Measurements from ENCODE around the gene RAC2. TPM values are rescaled to one million over a fixed set of nuclear protein-coding genes. Genes with fewer than 3 reads are reported as not detected.
"Not testable (repeated sequence)": the region's sequence is repeated elsewhere in the genome, so short reads cannot be mapped to it uniquely, and the experiment has no call there.

Gene RAC2
- total RNA-seq, 2 donors from 2014 or later, result 27.4 to 27.6 TPM

GRCh38 chr22:37202001-37202555, 42.0 kb downstream of the RAC2 start:
- Histone ChIP-seq H3K27me3 (no peaks in the 10 kb centered on the region), H3K4me1 (peaks cover 18% of the 10 kb centered on the region), H3K36me3 (no peaks in the 10 kb centered on the region), H3K9me3 (no peaks in the 10 kb centered on the region), H3K27ac (no peak overlapping the region), H3K9ac (ENCODE audit: low read depth in 2 of 2, low read length in 2 of 2) (no peak overlapping the region), H3K4me3 (no peak overlapping the region)
- intact Hi-C loops (cut with DNase I), result no loop called here
- DNase-seq, result no peak
- TF ChIP-seq, protein P1, sequence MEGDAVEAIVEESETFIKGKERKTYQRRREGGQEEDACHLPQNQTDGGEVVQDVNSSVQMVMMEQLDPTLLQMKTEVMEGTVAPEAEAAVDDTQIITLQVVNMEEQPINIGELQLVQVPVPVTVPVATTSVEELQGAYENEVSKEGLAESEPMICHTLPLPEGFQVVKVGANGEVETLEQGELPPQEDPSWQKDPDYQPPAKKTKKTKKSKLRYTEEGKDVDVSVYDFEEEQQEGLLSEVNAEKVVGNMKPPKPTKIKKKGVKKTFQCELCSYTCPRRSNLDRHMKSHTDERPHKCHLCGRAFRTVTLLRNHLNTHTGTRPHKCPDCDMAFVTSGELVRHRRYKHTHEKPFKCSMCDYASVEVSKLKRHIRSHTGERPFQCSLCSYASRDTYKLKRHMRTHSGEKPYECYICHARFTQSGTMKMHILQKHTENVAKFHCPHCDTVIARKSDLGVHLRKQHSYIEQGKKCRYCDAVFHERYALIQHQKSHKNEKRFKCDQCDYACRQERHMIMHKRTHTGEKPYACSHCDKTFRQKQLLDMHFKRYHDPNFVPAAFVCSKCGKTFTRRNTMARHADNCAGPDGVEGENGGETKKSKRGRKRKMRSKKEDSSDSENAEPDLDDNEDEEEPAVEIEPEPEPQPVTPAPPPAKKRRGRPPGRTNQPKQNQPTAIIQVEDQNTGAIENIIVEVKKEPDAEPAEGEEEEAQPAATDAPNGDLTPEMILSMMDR (IDR thresholded peaks at IDR 0.05), result no peak

DNA sequence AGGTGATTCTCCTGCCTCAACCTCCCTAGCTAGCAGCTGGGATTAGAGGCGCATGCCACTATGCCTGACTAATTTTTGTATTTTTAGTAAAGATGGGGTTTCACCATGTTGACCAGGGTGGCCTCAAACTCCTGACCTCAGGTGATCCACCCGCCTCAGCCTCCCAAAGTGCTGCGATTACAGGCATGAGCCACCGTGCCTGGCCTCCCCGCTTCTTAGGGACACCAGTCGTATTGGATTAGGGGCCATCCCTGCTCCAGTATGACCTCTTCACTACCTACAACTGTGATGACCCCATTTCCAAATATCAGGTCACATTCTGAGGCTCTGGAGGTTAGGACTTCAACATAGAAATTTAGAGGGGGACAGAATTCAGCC, 42.6 kb downstream of the RAC2 start:
- H3K9me3 ChIP-seq; H3K36me3 ChIP-seq; H3K27ac ChIP-seq; H3K27me3 ChIP-seq; DNase-seq; H3K4me3 ChIP-seq; intact Hi-C loops (cut with DNase I); H3K9ac ChIP-seq (ENCODE audit: low read depth in 2 of 2, low read length in 2 of 2): not testable (repeated sequence)
- H3K4me1 ChIP-seq, result peaks cover 23% of the 10 kb centered on the region

- no peaks in the 10 kb centered on the region for H3K36me3 ChIP-seq
- peak; percentile 70 for DNase-seq
- peaks cover 24% of the 10 kb centered on the region for H3K4me1 ChIP-seq
- intact Hi-C loops (cut with DNase I), result loop anchor here (5.0 kb wide), 1 partner anchor 122 kb away; no protein-coding TSS in a partner anchor
- peak overlapping the region; percentile 82 for H3K27ac ChIP-seq
- TF ChIP-seq, protein P1 (IDR thresholded peaks at IDR 0.05), result no peak
- H3K4me3 ChIP-seq, result peak overlapping the region; percentile 43
- H3K9ac ChIP-seq (ENCODE audit: low read depth in 2 of 2, low read length in 2 of 2), result peak overlapping the region; percentile 74 to 80
- H3K9me3 ChIP-seq, result no peaks in the 10 kb centered on the region
- no peaks in the 10 kb centered on the region for H3K27me3 ChIP-seq
Measured at GRCh38 chr22:37199760-37200108, 44.3 kb downstream of the RAC2 start.

- H3K27me3 ChIP-seq, result no peaks in the 10 kb centered on the region
- DNase-seq, result peak; percentile 99
- H3K4me3 ChIP-seq, result peak overlapping the region; percentile 43
- peaks cover 24% of the 10 kb centered on the region for H3K4me1 ChIP-seq
- no peaks in the 10 kb centered on the region for H3K36me3 ChIP-seq
- no peaks in the 10 kb centered on the region for H3K9me3 ChIP-seq
- H3K27ac ChIP-seq, result peak overlapping the region; percentile 82
- peak overlapping the region; percentile 80 to 96 for H3K9ac ChIP-seq (ENCODE audit: low read depth in 2 of 2, low read length in 2 of 2)
- TF ChIP-seq, protein P1 (IDR thresholded peaks at IDR 0.05), result peak; percentile 90
- intact Hi-C loops (cut with DNase I), result loop anchor here (5.0 kb wide), 1 partner anchor 122 kb away; no protein-coding TSS in a partner anchor
Measured at GRCh38 chr22:37199103-37199759, 44.8 kb downstream of the RAC2 start.

DNA sequence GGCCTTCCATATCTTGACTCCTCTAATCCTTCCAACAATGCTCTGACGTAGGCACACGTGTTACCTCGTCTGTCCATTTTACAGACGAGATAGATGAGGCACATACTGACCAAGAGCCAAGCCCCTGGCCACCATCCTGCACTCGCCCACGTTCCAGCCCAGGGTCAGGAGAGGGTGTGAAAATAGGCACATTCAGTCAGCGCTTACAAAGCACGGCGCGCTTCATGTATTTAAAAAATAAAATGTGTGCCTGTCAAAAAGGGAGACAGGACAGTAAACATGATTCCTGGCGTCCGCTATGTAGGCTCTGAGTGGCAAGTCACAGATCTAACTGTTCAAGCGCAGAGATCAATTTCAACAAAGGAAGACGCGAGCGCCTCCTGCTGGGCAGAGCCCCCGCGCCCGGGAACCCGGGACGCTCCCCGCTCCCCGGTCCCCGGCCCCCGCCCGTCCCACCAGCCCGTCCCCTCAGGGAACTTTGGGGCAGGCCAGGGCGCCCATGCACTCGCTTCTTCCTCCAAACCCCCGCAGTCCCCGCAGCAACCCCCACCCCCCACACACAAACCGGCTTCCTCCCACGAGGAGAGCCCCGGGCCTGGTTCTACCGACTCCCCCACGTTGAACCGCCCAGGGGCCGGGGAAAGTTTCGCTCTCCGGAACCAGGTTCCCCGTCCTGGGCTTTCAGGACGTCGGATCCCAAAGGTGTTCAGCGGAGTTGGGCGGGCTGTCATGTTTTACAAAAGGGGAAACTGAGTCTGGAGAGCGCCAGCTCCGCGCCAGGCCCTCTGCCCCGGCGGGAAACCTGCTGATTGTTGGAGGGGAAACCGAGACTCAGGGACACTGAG, 45.6 kb downstream of the RAC2 start:
- no peaks in the 10 kb centered on the region for H3K27me3 ChIP-seq
- H3K9ac ChIP-seq (ENCODE audit: low read depth in 2 of 2, low read length in 2 of 2), result peak overlapping the region; percentile 80 to 96
- TF ChIP-seq, protein P1 (IDR thresholded peaks at IDR 0.05), result peak; percentile 95
- peaks cover 26% of the 10 kb centered on the region for H3K4me1 ChIP-seq
- H3K4me3 ChIP-seq, result peak overlapping the region; percentile 43
- H3K36me3 ChIP-seq, result no peaks in the 10 kb centered on the region
- DNase-seq, result peak; percentile 95
- no peaks in the 10 kb centered on the region for H3K9me3 ChIP-seq
- peak overlapping the region; percentile 82 for H3K27ac ChIP-seq
- intact Hi-C loops (cut with DNase I), result loop anchor here (1.0 to 5.0 kb wide), 2 partner anchors 32 to 121 kb away; no protein-coding TSS in a partner anchor

Data from colonic mucosa (tissue), 4 donors.